Ecto neural progenitor cell (in vitro differentiated cells): ENCODE results near the gene COX19.

Source experiments
- DNase-seq: peaks from one replicate; pipeline ENCODE4 v3.0.0-alpha.2; 2018; ENCODE audit warnings: low spot score

COX19 gene, protein sequence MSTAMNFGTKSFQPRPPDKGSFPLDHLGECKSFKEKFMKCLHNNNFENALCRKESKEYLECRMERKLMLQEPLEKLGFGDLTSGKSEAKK

DNA sequence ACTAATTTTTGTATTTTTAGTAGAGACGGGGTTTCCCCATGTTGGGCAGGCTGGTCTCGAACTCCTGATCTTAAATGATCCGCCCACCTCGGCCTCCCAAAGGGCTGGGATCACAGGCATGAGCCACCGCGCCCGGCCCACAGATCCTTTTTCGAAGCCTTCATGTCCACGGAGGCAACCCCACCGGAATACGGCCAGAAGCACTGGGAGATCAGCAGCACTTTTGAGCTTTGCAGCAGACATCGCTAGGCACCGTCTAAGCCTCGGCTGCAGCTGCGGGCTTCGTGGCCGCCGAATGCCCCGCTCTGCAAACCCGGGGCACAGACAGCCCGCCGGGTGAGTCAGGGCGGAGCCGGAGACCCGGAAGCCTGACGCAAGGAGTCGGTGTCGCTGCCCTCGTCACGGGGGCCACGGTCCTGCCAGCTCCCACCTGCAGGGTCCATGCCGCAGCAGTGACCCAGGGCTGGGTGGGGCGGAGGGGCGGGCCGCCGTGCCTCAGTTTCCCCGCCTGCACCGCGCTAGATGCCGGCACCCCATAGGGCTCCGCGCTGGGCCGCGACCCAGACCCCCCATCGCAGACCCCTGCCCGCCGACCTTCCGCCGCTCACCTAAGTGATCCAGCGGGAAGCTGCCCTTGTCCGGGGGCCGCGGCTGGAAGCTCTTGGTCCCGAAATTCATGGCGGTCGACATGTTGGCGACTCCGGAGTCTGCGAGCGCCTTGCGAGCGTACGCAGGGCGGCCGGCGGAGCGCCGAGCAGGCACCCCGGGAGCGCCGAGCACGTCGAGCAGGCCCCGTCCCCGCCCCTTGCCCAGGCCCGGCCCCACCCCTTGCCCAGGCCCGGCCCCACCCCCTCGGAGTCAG, at the start of gene COX19:
COX19 (minus strand) TSS at position 730 of the 862 bp plus-strand sequence; CDS start at position 690, 40 bp downstream.
- peak; percentile 95 for DNase-seq

GRCh38 chr7:1024331-1024841, 49.0 kb upstream of the COX19 start:
- no peak for DNase-seq

- DNase-seq: no peak
These were observed 47.6 kb upstream of the COX19 start for GRCh38 chr7:1022801-1023465.

- DNase-seq: no peak
These were observed 47.0 kb upstream of the COX19 start for GRCh38 chr7:1022356-1022755.

- DNase-seq: no peak
These were observed 46.6 kb upstream of the COX19 start for GRCh38 chr7:1021931-1022330.

DNA sequence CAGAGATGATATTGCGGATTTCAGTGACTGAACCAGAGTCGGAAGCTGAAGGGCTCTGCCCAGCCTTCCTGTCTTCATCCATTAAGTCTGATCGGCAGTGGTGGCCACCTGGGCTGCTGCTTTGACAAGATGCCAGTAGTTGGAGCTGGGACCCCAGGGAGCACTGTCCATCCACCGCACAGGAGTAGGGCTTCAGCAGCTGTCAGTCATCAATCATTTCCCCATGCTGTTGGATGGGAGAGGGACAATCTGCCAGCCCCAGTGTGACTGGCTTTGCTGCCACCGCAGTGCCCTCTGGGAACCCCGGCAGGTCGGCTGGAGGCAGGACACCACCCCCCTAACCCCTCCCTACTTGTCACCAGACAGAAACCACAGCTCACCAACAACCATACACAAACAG, 46.0 kb upstream of the COX19 start:
- no peak for DNase-seq

DNA sequence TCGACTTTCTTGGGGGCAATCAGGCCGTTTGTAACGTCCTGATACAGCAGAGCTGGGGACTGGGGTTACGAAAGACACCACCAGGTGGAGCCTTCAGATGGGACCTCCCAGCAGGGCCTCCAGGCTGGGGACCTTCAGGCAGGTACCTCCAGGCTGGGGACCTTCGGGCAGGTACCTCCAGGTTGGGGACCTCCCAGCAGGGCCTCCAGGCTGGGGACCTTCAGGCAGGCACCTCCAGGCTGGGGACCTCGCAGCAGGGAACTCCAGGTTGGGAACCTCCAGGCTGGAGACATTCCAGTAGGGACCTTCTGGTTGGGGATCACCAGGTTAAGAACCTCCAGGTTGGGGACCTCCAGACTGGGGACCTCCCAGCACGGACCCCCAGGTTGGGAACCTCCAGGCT, 45.5 kb upstream of the COX19 start:
- no peak for DNase-seq

- DNase-seq: no peak
These were observed 44.7 kb upstream of the COX19 start for GRCh38 chr7:1019789-1020610.

DNA sequence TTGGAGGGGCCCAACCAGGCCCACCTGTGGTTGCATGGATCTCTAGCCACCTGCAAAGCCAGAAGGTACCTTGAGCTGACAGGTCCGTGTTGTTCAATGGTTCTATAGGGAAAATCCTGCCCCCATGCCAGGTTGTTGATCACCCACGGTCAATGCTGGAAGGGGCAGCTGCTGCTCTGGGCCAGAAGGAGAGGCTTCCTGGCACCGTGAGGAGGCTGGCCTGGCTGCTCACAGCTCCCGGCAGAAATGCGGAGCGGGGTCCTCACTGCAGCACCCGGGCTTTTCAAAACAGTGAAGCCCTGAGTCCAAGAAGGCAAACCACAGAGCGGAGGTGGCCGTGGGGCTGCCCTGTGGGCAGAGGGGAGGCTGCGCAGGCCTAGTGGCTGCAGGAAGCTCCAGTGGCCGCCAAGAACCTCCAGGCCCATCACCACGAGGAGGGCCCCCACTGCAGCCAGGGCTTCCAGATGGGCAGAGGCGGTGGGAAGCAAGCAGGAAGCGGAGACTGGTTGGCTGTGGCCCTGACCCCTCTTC, 44.0 kb upstream of the COX19 start:
- no peak for DNase-seq

DNA sequence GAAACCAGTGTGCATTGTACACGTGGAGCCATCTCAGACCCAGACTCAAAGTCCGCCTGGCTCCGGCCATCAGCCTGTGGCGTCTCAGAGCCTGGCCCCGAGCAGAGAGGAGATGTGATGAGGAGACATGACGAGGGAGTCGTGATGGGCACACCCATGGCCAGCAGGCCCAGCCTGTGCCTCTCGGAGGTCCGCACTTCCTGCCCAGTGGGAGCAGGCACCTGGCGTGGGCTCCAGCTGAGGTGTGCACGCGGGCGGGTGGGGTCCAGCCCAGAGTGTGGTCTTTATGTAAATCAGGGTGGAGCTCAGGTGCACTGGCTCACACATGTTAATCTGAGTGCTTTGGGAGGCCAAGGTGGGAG, 43.0 kb upstream of the COX19 start:
- no peak for DNase-seq

DNA sequence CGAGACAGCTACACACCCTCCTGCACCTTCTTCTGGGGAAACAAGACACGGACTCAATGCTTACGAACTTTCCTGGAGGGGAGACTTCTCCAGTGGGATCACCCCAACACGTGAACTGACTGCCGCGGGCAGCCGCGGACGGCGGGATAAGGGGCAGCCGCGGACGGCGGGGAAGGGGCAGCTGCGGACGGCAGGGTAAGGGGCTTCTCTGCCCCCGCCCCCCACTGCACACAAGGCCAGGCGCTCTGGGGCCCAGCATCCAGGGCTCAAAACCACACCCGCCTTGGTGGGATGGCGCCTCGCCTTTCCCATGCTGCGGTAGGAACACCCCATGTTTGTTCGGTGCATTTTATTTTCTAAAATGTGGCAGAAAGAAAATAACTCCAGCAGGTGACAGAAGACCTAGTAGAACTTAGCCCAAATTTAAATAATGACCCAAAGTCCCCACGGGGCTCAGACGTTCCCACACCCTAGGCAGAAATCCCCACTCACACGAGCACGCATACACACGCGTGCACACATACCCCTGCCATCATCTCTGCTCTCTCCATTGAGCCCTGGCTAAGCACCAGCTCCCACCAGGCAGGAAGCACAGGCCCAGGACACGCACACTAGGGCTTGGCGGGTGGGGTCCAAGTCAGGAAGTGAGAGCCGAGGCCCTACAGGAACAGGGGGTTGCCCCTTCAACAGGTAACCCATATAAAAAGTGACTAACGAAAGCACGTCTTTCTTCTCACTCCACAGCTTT, 42.4 kb upstream of the COX19 start:
- DNase-seq: no peak

- no peak for DNase-seq
These were observed 41.5 kb upstream of the COX19 start for GRCh38 chr7:1016577-1017531.

DNA sequence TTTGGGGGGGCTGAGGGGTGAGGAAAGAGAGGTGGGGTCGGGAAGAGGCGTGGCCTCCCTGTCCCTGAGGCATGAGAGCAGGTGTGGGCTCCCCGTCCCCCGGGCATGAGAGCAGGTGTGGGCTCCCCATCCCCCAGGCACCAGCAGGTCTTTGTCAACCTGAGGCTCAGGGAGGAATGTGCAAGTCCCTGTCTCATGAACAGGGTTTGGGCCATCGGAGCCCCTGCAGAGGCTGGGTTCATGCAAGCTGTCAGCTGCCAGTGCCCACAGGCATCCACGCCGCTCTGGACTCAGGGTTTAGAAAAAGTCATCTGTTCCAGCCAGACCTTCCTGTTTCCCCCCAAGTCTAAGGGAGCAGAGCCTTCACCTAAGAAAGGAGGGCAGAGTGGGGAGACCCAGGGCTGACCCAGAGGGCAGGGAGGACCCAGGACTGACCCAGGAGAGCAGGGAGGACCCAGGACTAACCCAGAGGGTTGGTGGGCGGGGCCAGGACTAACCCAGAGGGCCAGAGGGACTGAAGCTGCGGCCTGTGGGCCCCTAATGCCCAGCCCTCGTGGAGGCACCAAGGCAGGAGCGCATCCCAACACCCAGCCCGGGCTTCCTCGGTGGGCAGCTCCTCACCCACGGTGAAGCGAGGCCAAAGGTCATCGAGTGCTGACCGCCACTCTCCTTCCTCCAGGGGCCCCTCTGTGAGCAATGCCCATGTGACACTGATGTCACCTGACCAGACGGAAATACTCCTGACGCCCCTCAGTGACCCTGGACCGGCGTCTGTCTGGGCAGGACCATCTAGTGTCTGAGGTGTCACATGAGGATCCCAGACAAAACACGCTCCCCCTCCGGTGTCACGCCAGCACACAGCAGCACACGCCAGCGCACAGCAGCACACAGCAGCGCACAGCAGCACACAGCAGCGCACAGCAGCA, 40.1 kb upstream of the COX19 start:
- DNase-seq: no peak

DNA sequence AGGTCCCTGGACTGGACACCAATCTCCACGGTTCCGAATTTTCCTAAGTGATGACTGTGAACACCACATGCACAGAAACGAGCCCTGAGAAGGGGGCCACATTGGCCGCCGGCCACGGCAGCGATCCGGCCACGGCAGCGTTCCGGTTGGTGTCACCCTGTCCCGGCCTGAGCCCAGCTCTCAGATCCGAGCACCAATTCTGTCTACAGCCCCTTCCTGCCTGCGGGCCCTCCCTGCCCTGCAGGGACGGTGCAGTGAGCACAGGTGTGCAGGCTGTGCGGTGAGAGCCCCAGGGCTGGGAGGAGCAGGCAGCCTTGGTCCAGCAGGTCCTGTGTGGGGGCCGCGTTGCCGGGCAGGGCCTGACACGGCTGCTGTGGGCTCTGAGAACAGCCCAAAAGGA, 39.3 kb upstream of the COX19 start:
- no peak for DNase-seq

DNA sequence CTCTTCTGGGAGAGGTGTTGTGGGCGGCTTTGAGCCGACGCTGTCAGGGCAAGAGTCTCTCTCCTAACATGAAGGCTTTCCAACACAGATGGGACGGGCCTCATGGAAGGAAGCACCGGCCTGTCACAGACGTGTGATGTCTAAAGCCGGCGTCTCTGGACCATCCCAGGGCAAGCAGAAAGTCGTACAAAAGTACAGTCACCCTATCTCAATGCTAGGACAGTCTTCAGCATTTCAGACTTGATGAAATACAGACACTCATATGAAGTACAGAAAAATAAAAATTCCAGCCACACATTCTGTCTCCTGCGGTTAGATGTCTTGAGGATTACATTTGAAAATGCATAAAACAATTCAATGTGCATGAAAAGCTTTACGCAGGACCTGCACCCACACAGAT, 38.2 kb upstream of the COX19 start:
- DNase-seq: no peak

- no peak for DNase-seq
These were observed 37.4 kb upstream of the COX19 start for GRCh38 chr7:1012716-1013095.

DNA sequence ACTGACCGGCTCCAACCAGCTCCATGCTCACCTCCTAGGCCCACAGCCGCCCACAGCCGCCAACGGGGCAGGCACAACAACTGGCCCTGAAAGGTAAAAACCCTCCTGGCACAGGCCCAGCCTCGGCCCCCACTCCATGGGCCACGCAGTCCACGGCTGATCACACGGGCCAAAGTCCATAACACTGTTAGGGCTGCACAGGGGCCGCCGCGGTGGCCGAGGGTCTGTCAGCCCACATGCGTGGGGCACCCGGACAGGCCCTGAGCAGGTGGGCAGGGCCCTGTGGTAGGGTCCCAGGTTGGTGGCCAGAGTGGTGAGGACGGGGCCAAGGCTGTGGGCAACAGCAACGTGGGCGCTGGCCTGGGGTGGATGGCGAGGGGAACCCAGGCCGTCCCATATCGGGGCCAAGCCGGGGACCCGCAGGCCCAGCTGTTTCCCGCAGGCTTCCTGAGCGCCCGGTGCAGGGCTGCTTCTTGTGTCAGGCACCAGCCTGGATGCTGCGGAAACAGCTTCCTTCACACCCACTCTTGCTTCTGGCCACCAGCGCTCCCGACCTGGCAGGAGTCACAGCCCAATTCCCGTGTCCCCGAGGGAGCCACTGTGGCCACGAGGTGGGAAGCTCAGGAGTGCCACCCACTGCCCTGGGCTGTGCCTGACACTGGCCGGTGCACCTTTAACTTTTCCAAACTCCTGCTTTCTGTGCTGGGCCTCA, 36.8 kb upstream of the COX19 start:
- DNase-seq: no peak

DNA sequence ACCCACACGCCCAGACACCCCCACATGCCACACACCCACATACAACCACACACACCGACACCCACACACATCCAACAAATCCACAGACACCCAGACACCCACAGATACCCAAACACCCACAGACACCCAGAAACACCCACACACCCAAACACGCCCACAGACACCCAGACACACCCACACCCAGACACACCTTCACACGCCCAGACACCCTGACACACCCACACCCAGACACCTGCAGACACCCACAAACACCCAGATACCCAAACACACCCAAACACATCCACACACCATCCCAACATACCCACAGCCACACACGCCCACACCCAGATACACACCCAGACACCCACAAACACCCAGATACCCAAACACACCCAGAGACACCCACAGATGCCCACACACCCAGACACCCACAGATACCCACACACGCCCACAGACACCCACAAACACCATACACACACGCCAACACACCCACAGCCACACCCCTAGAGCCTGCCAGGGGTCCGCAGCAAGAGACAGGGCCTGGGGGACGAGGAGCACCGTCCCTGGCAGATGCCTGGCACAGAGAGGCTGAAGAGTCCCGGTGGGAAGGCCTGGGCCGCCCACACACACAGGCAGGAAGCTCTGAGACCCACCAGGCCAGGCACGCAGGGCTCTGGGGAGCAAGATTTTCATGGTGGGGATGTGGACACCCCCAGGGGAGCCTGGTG, 36.1 kb upstream of the COX19 start:
- no peak for DNase-seq
